AG08396 (cell line): ENCODE results near the gene ADGRB2.
"Not testable (repeated sequence)": the region's sequence is repeated elsewhere in the genome, so short reads cannot be mapped to it uniquely, and the experiment has no call there.

Experiments used
- DNase-seq: peaks from one replicate; pipeline ENCODE4 v3.0.0; 2012; ENCODE audit warnings: low spot score, mixed read lengths

ADGRB2 gene

GRCh38 chr1:31718327-31718897, 45.7 kb downstream of the ADGRB2 start:
- no peak for DNase-seq

- DNase-seq: no peak
Measured at GRCh38 chr1:31717341-31717740, 46.8 kb downstream of the ADGRB2 start.

- DNase-seq: no peak
Measured at GRCh38 chr1:31715873-31716220, 48.3 kb downstream of the ADGRB2 start.

DNA sequence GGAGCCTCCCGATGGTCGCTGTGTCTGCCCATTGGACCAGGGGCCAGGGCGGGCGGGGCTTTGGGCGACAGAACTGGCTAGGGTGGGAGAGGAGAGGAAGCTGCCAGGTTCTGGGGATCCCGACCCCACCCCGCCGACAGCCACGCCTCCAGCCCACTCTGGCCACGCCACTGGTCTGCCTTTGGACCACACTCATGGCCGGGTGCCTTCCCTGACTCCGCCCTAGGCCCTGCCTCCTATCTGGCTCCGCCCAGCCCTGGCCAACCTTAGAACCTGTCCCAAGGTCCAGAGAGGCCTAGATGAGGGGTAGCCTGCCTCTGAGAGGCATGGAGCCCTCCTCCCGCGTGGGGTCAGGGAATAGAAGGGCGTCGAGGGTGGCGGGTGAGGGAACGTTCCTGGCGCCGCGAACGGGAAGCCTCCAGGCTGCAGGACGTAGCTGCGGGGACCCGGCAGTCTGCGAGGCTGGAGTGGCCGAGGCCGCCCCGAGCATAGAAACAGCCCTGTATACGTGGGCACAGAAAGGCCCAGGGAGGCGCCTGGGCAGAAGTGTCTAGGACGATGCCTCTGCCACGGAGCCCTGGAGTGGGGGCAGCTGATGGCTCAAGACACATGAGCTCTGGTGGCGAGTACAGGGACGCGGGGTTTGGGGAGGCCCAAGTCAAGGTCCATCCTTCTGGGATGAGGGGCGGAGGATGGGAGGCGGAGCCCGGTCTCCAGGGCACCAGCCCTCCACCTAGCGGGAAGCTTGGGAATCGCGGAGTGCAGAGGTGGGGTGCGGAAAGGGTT, 48.9 kb downstream of the ADGRB2 start:
- DNase-seq: peak; percentile 92

- peak; percentile 63 for DNase-seq
Measured at GRCh38 chr1:31714442-31715086, 49.6 kb downstream of the ADGRB2 start.

DNA sequence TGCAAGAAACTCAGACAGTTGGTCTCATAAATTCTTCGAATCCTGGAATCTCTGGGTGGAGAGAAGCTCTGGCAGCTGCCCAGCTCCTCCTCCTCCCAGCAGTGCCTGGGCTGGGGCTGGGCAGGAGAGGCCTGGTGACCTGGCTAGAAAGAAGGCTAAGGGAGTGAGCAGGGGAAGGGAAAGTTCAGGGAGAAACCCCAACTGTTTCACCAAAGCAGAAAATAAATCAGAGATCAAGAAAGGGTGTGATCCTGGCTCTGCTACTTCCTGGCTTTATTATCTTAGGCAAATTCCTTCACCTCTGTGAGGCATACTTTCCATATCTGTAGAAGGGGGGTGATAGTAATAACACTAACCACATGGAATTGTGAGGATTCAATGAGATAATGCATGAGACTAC, 51.5 kb downstream of the ADGRB2 start:
- DNase-seq: peak; percentile 75

- no peak for DNase-seq
Measured at GRCh38 chr1:31712068-31712467, 52.1 kb downstream of the ADGRB2 start.

- DNase-seq: no peak
Measured at GRCh38 chr1:31708324-31708723, 55.8 kb downstream of the ADGRB2 start.

DNA sequence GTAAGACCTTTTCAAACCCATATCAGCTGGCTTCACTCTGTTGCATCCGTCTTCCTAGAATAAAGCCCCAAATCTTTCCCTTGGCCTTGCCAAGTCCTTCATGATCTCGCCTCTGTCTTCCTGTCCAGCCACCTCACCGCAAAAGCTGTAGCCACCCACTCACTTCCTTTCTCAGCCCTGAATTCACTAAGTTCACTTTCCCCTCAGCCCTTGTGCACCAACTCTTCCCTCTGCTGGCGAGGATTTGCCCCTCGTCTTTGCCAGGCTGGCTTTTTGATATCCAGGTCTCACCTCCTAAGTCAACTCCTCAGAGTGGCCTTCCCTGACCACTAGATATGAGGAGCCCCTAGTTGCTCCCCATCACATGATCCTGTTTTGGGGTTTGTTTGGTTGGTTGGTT, 56.4 kb downstream of the ADGRB2 start:
- no peak for DNase-seq

GRCh38 chr1:31707059-31707600, 57.0 kb downstream of the ADGRB2 start:
- DNase-seq: not testable (repeated sequence)

GRCh38 chr1:31706384-31707058, 57.6 kb downstream of the ADGRB2 start:
- no peak for DNase-seq

DNA sequence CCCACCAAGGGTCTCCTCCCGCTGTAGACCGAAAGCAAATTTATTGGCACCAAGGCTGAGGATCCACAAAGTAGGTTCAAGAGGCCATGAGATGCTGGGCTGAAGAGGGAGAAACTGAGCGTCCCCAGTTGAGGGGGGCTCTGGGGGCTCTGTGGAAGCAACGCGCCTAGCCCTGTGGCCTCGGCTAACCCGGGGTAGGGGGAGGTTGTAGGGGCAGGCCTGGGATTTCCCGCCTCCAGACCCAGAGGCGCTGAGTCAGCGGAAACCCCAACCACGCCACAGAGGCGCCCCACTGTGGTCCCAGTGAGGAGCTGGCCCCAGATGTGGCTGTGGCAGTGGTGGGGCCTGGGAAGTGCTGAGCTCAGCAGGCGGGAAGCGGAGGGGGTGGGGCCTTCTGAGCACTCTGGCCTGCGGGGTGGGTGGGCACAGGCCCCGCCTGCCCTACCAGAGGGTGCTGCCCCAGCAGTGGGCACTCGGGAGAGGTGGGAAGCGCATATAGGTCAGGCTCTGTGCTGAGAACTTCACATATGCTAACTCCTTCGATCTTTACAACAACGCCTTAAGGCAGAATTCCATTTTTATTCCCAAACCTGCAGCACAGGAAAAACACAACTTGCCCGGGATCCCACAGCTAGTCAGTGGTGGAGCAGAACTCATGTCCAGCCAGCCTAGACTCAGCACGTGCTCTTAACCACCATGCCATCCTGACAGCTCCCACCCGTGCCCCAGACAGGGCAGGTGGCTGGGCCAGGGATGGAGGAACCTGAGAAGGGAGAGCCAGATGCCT, 58.9 kb downstream of the ADGRB2 start:
- DNase-seq: peak; percentile 64

DNA sequence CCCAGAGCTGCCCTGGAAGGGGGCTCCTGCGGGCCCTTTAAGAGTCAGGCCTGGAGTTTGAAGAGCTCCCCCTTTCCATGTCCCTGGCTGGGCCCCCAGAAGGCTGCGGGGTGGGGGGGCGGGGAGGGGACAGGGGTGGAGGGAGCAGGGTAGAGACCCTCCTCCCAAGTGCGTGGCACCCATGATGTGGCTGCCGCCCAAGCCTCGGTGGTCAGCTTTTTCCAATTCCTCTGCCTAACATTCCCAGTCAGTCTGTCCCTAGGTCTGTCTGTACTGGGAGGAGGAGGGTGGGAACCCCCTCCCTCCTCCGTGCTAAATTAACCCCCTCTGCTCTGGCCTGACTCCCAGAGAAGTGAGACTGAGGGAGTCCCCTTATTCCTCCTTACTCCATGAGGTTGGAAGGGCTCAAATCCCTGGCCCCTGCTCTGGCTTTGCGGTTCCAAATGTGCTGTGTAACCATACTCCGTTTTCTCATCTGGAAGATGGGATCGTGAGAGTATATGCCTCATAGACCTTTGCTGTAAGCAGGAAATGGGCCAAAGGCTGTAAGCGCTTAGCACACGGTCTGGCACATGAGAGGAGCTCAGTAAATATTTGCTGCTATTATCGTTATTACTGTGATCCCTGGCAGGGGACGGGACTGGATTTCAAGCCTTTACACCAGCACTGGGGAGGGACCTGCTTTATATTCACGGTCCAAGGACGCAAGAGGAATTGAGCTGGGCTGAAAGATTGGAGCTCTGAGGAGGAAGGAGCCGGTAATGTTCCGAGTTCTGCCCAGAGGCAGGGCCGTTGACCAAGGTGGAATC, 59.7 kb downstream of the ADGRB2 start:
- DNase-seq: peak; percentile 56

- peak; percentile 83 for DNase-seq
Measured at GRCh38 chr1:31703431-31704270, 60.5 kb downstream of the ADGRB2 start, which contains the start of gene COL16A1. COL16A1 (minus strand) TSS chr1:31704017; CDS start chr1:31702193, 1,824 bp downstream.

GRCh38 chr1:31702836-31703404, 61.2 kb downstream of the ADGRB2 start:
- no peak for DNase-seq

- DNase-seq: peak; percentile 88
Measured at GRCh38 chr1:31701091-31701736, 62.9 kb downstream of the ADGRB2 start.

GRCh38 chr1:31700468-31701090, 63.6 kb downstream of the ADGRB2 start:
- DNase-seq: no peak

DNA sequence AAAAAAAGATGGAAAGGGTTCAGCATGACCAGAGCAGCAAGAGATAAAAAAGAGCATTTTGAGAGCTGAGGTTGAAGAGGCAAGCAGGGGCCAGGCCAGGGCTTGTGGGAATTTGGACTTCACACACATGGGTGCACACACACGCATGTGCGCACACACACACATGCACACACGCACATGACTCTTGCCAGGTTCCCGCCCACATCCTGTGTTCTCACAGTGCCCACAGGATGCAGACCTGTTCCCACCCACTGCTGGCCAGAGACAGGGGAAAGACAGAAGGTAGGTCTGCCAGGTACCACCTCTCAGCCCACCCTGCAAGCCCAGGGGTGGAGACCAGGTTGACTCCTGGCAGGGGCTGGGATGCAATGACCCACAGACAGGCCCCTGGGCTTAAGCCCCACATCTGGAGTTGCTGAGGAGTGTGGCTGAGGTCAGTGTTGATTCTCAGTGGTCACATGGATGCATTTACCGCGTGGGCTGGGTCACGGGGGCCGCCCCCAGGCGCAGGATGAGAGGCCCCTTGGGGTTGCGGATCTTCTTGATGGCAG, 64.7 kb downstream of the ADGRB2 start:
- DNase-seq: no peak
